Naive thymus-derived CD4-positive, alpha-beta T cell (primary cell): Measurements from ENCODE around the gene KRT71. TPM values are rescaled to one million over a fixed set of nuclear protein-coding genes. Genes with fewer than 3 reads are reported as not detected.

Experiments
- ATAC-seq: fragments of 150-1000 bp; cut with Tn5 transposase; 2 replicates; pipeline ENCODE4 v1.10.0; 2021; ENCODE audit warnings: mild to moderate bottlenecking, moderate library complexity
- CTCF ChIA-PET: fragments of 350-600 bp; sonication (Branson Sonifier 250); formaldehyde crosslinking; loops from one replicate; lab custom pipeline; 2021; ENCODE audit warnings: antibody characterized with exemption; lab: Charles Lee
- POLR2A ChIA-PET: fragments of 350-600 bp; sonication (Branson Sonifier 250); formaldehyde crosslinking; loops from one replicate; lab custom pipeline; 2021; ENCODE audit warnings: antibody characterized with exemption, inconsistent platforms; lab: Charles Lee
- DNase-seq, 9 donors: peaks; one replicate each; pipeline versions ENCODE4 v3.0.0 to v3.0.0-alpha.2; 2020 to 2022; ENCODE audit warnings: mixed read lengths in 1 of 9
- H3K27ac ChIP-seq: one replicate; pipeline ENCODE4 v1.7.0; 2013; ENCODE audit warnings: mild to moderate bottlenecking, low read depth, low read length, moderate library complexity
- H3K27me3 ChIP-seq, 2 donors: one replicate each; pipeline ENCODE4 v1.7.0; 2013; ENCODE audit warnings: low read length in 2 of 2, mild to moderate bottlenecking in 2 of 2, moderate library complexity in 2 of 2; ENCODE audit not compliant: control insufficient read depth in 2 of 2, insufficient read depth in 2 of 2
- H3K36me3 ChIP-seq, 3 experiments: 1 replicate in 2 of 3; 2 replicates in 1 of 3; pipeline ENCODE4 v1.7.0; 2013; ENCODE audit warnings: low read length in 3 of 3, mild to moderate bottlenecking in 3 of 3, moderate library complexity in 1 of 3; ENCODE audit not compliant: insufficient read depth in 3 of 3, control insufficient read depth in 2 of 3
- H3K4me1 ChIP-seq, 2 donors: one replicate each; pipeline ENCODE4 v1.7.0; 2013; ENCODE audit warnings: low read length in 2 of 2, mild to moderate bottlenecking in 2 of 2, moderate library complexity in 1 of 2; ENCODE audit not compliant: control insufficient read depth in 2 of 2, insufficient read depth in 2 of 2
- H3K4me3 ChIP-seq: 2 replicates; pipeline ENCODE4 v1.7.0; 2013; ENCODE audit warnings: mild to moderate bottlenecking, low read length
- H3K9me3 ChIP-seq, 3 experiments: 1 replicate in 2 of 3; 2 replicates in 1 of 3; pipeline ENCODE4 v1.7.0; 2013; ENCODE audit warnings: low read length in 3 of 3; ENCODE audit not compliant: control insufficient read depth in 2 of 3
- H3K27ac Mint-ChIP-seq, 9 donors: one replicate each; pipeline ENCODE4 v1.8.0; 2020 to 2022; ENCODE audit warnings: mixed read lengths in 9 of 9, mild to moderate bottlenecking in 8 of 9, moderate library complexity in 5 of 9, inconsistent platforms in 2 of 9
- H3K27me3 Mint-ChIP-seq, 5 donors: one replicate each; pipeline ENCODE4 v1.8.0; 2021 to 2022; ENCODE audit warnings: mixed read lengths in 5 of 5, mild to moderate bottlenecking in 1 of 5
- H3K36me3 Mint-ChIP-seq, 5 donors: one replicate each; pipeline ENCODE4 v1.8.0; 2020 to 2022; ENCODE audit warnings: mixed read lengths in 5 of 5, mild to moderate bottlenecking in 3 of 5, inconsistent platforms in 1 of 5
- H3K4me1 Mint-ChIP-seq, 7 donors: one replicate each; pipeline ENCODE4 v1.8.0; 2020 to 2022; ENCODE audit warnings: mixed read lengths in 7 of 7, mild to moderate bottlenecking in 3 of 7, inconsistent platforms in 1 of 7
- H3K4me3 Mint-ChIP-seq, 10 donors: one replicate each; pipeline ENCODE4 v1.8.0; 2020 to 2022; ENCODE audit warnings: mild to moderate bottlenecking in 10 of 10, mixed read lengths in 10 of 10, moderate library complexity in 6 of 10, inconsistent platforms in 2 of 10
- H3K9me3 Mint-ChIP-seq, 11 donors: one replicate each; pipeline ENCODE4 v1.8.0; 2020 to 2022; ENCODE audit warnings: mixed read lengths in 11 of 11, mild to moderate bottlenecking in 4 of 11, inconsistent platforms in 1 of 11, moderate library complexity in 1 of 11
- intact Hi-C, 2 donors: fragments of 100-400 bp; cut with micrococcal nuclease; formaldehyde crosslinking; loops; one replicate each; pipeline ENCODE4 v1.15.1; 2023
- polyA plus RNA-seq, 2 donors: library from polyadenylated mRNA; unstranded; fragments of 300-500 nt; fragmentation: Illumina TruSeq; gene quantifications; one replicate each; pipeline ENCODE4 v1.2.3, GENCODE V29; 2021
- total RNA-seq, 6 experiments: library from RNA in 5 of 6; stranded (reverse) in 5 of 6; gene quantifications; 1 replicate in 5 of 6; 2 replicates in 1 of 6; pipeline ENCODE4 v1.2.3 and lab custom pipeline; 2021 to 2026

KRT71 gene
- total and polyA plus RNA-seq, 7 experiments from 2014 or later, result not detected

DNA sequence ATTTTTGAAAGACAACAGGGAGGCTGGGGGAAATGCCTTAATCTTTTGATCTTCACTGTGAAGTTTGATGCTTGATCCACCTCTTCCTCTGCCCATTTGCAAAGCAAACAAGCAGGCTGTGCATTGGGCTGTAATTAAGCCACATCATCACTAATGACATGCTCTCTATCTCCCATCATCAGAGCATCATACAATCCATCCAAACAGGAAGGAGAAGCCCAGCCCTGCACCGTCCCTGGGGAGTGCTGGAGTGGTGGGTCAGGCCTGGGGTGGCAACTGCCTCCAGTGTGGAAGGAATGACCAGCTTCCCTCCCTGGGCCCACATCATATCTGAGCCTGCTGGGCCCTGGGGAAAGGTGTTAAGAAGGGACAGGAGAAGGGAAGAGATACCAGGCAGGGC is 27.6 kb upstream of the KRT71 start:
- Mint-ChIP-seq H3K27me3 (peaks cover 0 to 7% (median 0%) of the 10 kb centered on the region in 5 donors), H3K4me3 (peak overlapping the region in 1 of 10 donors; percentile 8), H3K4me1 (peaks cover 22 to 54% (median 42%) of the 10 kb centered on the region in 7 donors), H3K27ac (peak overlapping the region in 8 of 9 donors; percentile 41 to 87 (median 78)), H3K9me3 (no peaks in the 10 kb centered on the region), H3K36me3 (no peaks in the 10 kb centered on the region)
- Histone ChIP-seq H3K9me3 (no peaks in the 10 kb centered on the region), H3K36me3 (no peaks in the 10 kb centered on the region), H3K4me3 (no peak overlapping the region), H3K27ac (no peak overlapping the region), H3K27me3 (no peaks in the 10 kb centered on the region), H3K4me1 (peaks cover 0 to 35% of the 10 kb centered on the region in 2 donors)
- ATAC-seq (no peak), DNase-seq (no peak)
- CTCF ChIA-PET, result interaction anchor here (0.9 to 20.3 kb wide), 4 partner anchors 53 to 295 kb away, joined by 4 to 731 read pairs (median 5); no protein-coding TSS in a partner anchor
- intact Hi-C loops, result loop anchor here (5.0 to 10.0 kb wide), 3 partner anchors 162 to 428 kb away; no protein-coding TSS in a partner anchor
- POLR2A ChIA-PET, result interaction anchor here (1.2 kb wide), 2 partner anchors 31 to 297 kb away, joined by 3 to 6 read pairs; no protein-coding TSS in a partner anchor

DNA sequence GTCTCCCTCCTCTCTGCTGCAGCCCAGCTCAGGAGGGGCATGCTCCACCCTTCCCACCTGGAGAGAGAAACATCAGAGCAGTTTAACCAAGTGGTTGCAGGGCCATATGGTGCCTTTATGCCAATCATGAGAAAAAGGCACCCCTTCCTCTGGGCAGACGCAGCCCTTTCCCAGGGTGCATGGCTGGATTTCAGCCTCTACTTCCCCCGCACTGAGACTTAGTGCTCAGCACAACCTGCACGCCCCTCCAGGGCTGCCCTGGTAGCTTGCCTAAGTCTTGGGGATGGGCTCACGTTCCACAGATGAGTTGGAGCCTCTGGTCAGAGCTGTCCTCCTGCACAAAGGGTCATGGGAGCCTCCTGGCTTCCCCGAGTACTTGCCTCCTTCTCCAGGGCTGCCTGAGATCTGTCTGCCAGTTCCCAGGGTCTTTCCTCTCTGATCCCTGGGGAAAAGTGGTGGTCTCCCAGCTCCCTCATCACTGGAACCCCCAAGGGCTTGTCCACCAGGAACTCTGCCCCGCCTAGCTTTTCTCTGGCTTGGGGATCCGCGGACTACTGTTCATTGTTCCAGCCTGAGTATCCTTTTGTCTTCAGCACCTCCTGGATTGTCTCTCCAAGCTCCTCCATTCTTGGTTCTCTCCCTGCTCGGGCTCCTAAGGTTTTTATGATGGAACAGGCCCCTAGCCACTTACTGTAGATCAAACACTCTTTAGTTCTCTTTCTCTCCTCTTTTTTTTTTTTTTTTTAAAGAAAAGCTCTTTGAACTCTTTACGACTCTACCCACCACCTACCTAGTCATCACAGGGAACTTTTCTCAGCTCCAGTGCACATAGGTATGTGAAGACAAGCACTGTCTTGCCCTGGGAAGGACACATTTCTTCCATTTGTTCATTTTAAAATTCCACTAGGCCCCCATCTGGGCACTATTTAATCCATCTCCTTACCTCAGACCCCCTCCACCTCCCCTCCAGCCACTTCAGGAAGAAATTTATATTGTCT is 26.8 kb upstream of the KRT71 start:
- no peaks in the 10 kb centered on the region for H3K9me3 Mint-ChIP-seq
- peaks cover 0 to 7% (median 0%) of the 10 kb centered on the region in 5 donors for H3K27me3 Mint-ChIP-seq
- CTCF ChIA-PET, result interaction anchor here (1.1 to 20.3 kb wide), 3 partner anchors 54 to 296 kb away, joined by 4 to 731 read pairs (median 6); no protein-coding TSS in a partner anchor
- peak in 1 of 9 donors; percentile 13 for DNase-seq
- H3K36me3 ChIP-seq, result no peaks in the 10 kb centered on the region
- H3K4me3 ChIP-seq, result no peak overlapping the region
- ATAC-seq, result no peak
- H3K27ac ChIP-seq, result no peak overlapping the region
- intact Hi-C loops, result loop anchor here (5.0 to 10.0 kb wide), 3 partner anchors 163 to 427 kb away; no protein-coding TSS in a partner anchor
- H3K9me3 ChIP-seq, result no peaks in the 10 kb centered on the region
- peak overlapping the region in 8 of 9 donors; percentile 41 to 87 (median 72) for H3K27ac Mint-ChIP-seq
- H3K4me1 ChIP-seq, result peaks cover 0 to 28% of the 10 kb centered on the region in 2 donors
- H3K36me3 Mint-ChIP-seq, result no peaks in the 10 kb centered on the region
- H3K4me1 Mint-ChIP-seq, result peaks cover 15 to 46% (median 35%) of the 10 kb centered on the region in 7 donors
- H3K27me3 ChIP-seq, result no peaks in the 10 kb centered on the region
- H3K4me3 Mint-ChIP-seq, result no peak overlapping the region
- POLR2A ChIA-PET, result interaction anchor here (0.8 to 1.2 kb wide), 3 partner anchors 32 to 298 kb away, joined by 3 to 6 read pairs (median 3); no protein-coding TSS in a partner anchor

DNA sequence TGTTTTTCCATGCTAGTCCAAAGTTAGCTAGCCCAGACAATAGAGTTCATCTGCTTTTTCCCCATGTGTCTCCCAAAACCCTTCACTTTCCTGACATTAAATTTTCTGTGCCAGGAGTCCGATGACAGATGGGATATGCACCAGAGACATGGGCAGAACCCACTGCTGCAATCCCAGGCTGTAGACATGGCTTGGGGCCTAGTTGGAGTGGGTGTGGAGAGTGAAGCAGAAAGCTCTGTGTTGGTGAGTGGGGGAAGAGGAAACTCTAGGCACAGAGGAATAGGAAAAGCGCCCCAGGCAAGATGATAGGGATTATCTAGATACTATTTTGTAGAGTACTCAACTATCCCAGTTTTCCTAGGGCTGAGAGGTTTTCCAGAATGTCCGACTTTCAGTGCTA is 25.5 kb upstream of the KRT71 start:
- no peaks in the 10 kb centered on the region for H3K27me3 ChIP-seq
- no peaks in the 10 kb centered on the region for H3K36me3 ChIP-seq
- Mint-ChIP-seq H3K27ac (peak overlapping the region in 1 of 9 donors; percentile 51), H3K9me3 (no peaks in the 10 kb centered on the region), H3K36me3 (no peaks in the 10 kb centered on the region), H3K27me3 (peaks cover 0 to 7% (median 0%) of the 10 kb centered on the region in 5 donors), H3K4me3 (no peak overlapping the region), H3K4me1 (peaks cover 8 to 37% (median 22%) of the 10 kb centered on the region in 7 donors)
- H3K27ac ChIP-seq, result no peak overlapping the region
- CTCF ChIA-PET, result interaction anchor here (0.6 to 20.3 kb wide), 3 partner anchors 9 to 362 kb away, joined by 3 to 731 read pairs (median 4); no protein-coding TSS in a partner anchor
- H3K4me3 ChIP-seq, result no peak overlapping the region
- intact Hi-C loops, result no loop called here
- H3K4me1 ChIP-seq, result peaks cover 0 to 17% of the 10 kb centered on the region in 2 donors
- H3K9me3 ChIP-seq, result no peaks in the 10 kb centered on the region
- POLR2A ChIA-PET, result no interaction called here
- ATAC-seq, result no peak
- DNase-seq, result no peak

DNA sequence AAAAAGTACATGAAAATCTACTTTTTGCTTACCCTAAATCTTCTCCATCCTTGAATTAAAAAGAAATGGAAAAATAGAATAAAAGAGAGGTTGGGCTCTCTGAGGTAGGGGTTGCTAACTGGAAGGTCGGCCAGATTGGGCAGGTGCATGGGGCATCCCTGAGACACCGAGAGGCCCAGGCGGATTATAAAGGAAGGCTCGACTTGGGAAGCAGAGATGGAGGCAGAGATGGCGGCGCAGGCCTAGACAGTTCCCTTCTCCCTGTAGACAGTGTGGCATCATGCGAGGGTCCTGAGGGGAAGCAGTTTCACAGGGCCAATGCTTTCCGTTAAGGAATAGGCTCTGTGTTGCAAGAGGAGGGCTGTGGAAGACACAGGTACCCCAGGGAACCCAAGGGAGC is 24.4 kb upstream of the KRT71 start:
- no peaks in the 10 kb centered on the region for H3K27me3 ChIP-seq
- no peaks in the 10 kb centered on the region for H3K9me3 ChIP-seq
- Mint-ChIP-seq H3K27me3 (peaks cover 0 to 9% (median 0%) of the 10 kb centered on the region in 5 donors), H3K27ac (no peak overlapping the region), H3K9me3 (no peaks in the 10 kb centered on the region), H3K4me1 (peaks cover 3 to 27% (median 12%) of the 10 kb centered on the region in 7 donors), H3K36me3 (no peaks in the 10 kb centered on the region), H3K4me3 (no peak overlapping the region)
- H3K4me1 ChIP-seq, result peaks cover 0 to 8% of the 10 kb centered on the region in 2 donors
- POLR2A ChIA-PET, result interaction anchor here (1.3 kb wide), 1 partner anchor 8 kb away, joined by 3 read pairs; no protein-coding TSS in a partner anchor
- intact Hi-C loops, result no loop called here
- no peak overlapping the region for H3K27ac ChIP-seq
- no peak for ATAC-seq
- H3K36me3 ChIP-seq, result no peaks in the 10 kb centered on the region
- CTCF ChIA-PET, result interaction anchor here (0.8 to 20.3 kb wide), 2 partner anchors 9 to 298 kb away, joined by 3 to 731 read pairs; no protein-coding TSS in a partner anchor
- DNase-seq, result no peak
- no peak overlapping the region for H3K4me3 ChIP-seq

DNA sequence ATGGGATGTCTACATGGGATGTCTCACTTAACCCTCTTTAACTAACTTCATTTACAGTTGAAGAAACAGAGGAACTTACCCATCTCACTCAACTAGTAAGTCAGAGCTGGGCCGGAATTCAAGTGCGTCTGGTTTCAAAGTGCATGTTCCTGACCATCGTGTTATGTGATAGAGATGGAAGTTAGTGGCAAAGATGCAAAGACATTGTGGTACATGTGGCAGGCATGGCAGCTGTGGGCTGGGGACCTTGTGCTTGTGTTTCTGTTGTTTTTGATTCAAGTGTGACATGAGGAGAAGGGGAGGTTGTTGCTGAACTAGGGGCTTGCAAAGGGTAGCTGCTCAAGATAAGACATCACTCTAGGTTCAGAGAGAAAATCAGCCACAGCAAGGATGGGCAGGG is 23.0 kb upstream of the KRT71 start:
- peaks cover 3 to 23% (median 13%) of the 10 kb centered on the region in 7 donors for H3K4me1 Mint-ChIP-seq
- no peak overlapping the region for H3K4me3 Mint-ChIP-seq
- peaks cover 0 to 8% (median 0%) of the 10 kb centered on the region in 5 donors for H3K27me3 Mint-ChIP-seq
- H3K4me1 ChIP-seq, result peaks cover 0 to 8% of the 10 kb centered on the region in 2 donors
- no peaks in the 10 kb centered on the region for H3K9me3 Mint-ChIP-seq
- ATAC-seq (no peak), DNase-seq (no peak)
- POLR2A ChIA-PET, result interaction anchor here (1.3 kb wide), 1 partner anchor 10 kb away, joined by 3 read pairs; no protein-coding TSS in a partner anchor
- H3K27ac ChIP-seq, result no peak overlapping the region
- no peaks in the 10 kb centered on the region for H3K36me3 ChIP-seq
- CTCF ChIA-PET, result interaction anchor here (1.5 to 20.3 kb wide), 2 partner anchors 299 to 405 kb away, joined by 6 to 731 read pairs; no protein-coding TSS in a partner anchor
- no peak overlapping the region for H3K27ac Mint-ChIP-seq
- H3K36me3 Mint-ChIP-seq, result no peaks in the 10 kb centered on the region
- no peak overlapping the region for H3K4me3 ChIP-seq
- intact Hi-C loops, result no loop called here
- no peaks in the 10 kb centered on the region for H3K9me3 ChIP-seq
- no peaks in the 10 kb centered on the region for H3K27me3 ChIP-seq

DNA sequence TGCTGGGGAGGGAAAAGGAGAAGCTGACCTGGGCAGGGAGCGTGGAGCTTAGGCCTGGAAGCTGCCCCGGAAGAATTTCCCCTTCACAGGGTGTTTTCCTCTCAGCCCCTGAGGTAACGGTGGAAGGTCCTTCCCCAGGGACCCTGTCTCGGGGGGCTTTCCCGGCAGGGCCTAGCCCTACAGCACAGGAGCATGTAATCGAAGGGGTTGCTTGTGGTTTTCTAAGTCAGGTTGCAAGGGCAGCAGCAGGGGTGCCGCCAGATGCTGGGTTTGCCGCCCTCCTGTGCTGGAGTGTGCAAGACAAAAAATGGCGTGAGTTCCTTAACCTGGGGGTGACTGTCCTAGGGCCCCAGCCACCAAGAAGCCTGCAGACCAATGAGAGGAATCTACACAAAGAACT is 22.3 kb upstream of the KRT71 start:
- H3K4me3 ChIP-seq, result no peak overlapping the region
- peaks cover 0 to 2% of the 10 kb centered on the region in 2 donors for H3K4me1 ChIP-seq
- no peak for DNase-seq
- intact Hi-C loops, result no loop called here
- no peaks in the 10 kb centered on the region for H3K9me3 ChIP-seq
- Mint-ChIP-seq H3K9me3 (no peaks in the 10 kb centered on the region), H3K4me1 (peaks cover 0 to 16% (median 7%) of the 10 kb centered on the region in 7 donors), H3K4me3 (no peak overlapping the region), H3K27me3 (peaks cover 0 to 10% (median 1%) of the 10 kb centered on the region in 5 donors), H3K27ac (no peak overlapping the region), H3K36me3 (no peaks in the 10 kb centered on the region)
- no peaks in the 10 kb centered on the region for H3K36me3 ChIP-seq
- H3K27ac ChIP-seq, result no peak overlapping the region
- H3K27me3 ChIP-seq, result no peaks in the 10 kb centered on the region
- ChIA-PET CTCF (interaction anchor here (1.5 to 20.3 kb wide), 2 partner anchors 300 to 405 kb away, joined by 6 to 731 read pairs; no protein-coding TSS in a partner anchor), POLR2A (interaction anchor here (0.6 kb wide), 1 partner anchor 373 kb away, joined by 4 read pairs; no protein-coding TSS in a partner anchor)
- ATAC-seq, result no peak
